Tibial artery (tissue), 4 donors: Measurements from ENCODE around the gene UBE2Z.
"Not testable (repeated sequence)": the region's sequence is repeated elsewhere in the genome, so short reads cannot be mapped to it uniquely, and the experiment has no call there.

Experiments
- DNase-seq, 2 donors: peaks; one replicate each; pipeline ENCODE4 v3.0.0-alpha.2; 2019
- H3K27ac ChIP-seq, 2 donors: fragments of 200-600 bp; sonication (generic) in 1 of 2; 1 replicate in 1 of 2; 2 replicates in 1 of 2; pipeline ENCODE4 v1.5.1; 2018 to 2019; ENCODE audit warnings: mild to moderate bottlenecking in 1 of 2
- H3K27me3 ChIP-seq, 2 donors: fragments of 200-600 bp; sonication (generic) in 1 of 2; one replicate each; pipeline versions ENCODE4 v1.5.1 to v1.6.0; 2016 to 2019
- H3K36me3 ChIP-seq, 3 donors: fragments of 200-600 bp; sonication (generic) in 2 of 3; one replicate each; pipeline ENCODE4 v1.5.1; 2016 to 2019; ENCODE audit warnings: mild to moderate bottlenecking in 2 of 3
- H3K4me1 ChIP-seq, 4 donors: fragments of 200-600 bp; sonication (generic) in 2 of 4; 1 replicate in 3 of 4; 2 replicates in 1 of 4; pipeline ENCODE4 v1.5.1; 2016 to 2019
- H3K4me3 ChIP-seq, 2 donors: fragments of 200-600 bp; sonication (generic) in 1 of 2; 1 replicate in 1 of 2; 2 replicates in 1 of 2; pipeline ENCODE4 v1.5.1; 2018 to 2019; ENCODE audit warnings: mild to moderate bottlenecking in 2 of 2
- H3K9me3 ChIP-seq, 3 donors: fragments of 200-600 bp; sonication (generic) in 1 of 3; one replicate each; pipeline ENCODE4 v1.5.1; 2016 to 2019
- intact Hi-C: fragments of 100-400 bp; cut with DNase I; formaldehyde crosslinking; loops from one replicate; pipeline ENCODE4 v1.15.0; 2023; ENCODE audit warnings: low total_unique reads
- TF ChIP-seq, protein P1 (sequence below), 2 experiments: fragments of 200-600 bp in 1 of 2; fragments of 450-650 bp in 1 of 2; IDR thresholded peaks; one replicate each; pipeline ENCODE4 v1.5.1; 2017 to 2019; ENCODE audit warnings: antibody characterized with exemption in 2 of 2, mild to moderate bottlenecking in 1 of 2, moderate library complexity in 1 of 2

Gene UBE2Z

DNA sequence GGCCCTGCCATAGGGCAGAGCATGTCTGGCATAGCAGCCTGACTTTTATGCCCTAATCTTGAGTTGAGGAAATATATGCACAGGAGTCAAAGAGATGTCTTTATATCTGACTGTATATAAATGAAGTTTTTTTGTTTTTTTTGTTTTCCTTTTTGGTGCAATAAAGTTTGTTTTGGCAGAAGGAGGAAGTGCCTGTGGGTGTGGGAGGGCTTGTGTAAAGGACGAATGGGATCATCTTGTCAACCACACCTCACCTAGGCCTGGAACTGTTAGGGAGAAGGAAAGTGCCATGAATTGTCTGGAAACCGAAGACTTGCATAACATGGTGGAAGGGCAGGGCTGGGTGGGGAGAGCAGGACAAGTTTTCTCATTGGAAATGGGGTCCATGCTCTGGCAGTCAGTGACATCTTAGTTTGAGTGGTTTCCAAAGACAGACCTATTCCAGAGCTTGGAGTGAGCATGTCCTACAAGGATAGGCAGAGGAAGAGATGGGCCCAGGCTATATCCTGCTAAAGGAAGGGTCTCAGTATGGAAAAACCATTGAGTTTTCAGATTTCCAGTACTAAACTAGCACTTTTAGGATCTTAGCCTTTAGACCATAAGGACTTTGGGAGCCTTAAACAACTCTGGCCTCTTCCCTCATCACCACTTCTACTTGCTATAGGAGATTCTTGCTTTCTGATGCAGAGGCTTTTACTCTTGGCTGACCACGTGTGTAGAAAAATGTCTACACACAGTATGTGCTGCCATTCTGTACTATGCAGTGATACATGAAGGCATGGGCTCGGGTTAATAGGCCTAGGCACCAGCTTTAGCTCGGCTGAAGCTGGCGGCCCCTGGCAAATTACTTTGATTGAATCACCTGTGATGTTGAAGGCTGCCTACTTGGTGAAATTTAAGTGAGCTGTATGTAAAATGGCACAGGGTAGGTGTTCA lies 20.9 kb downstream of the UBE2Z start:
- no peak overlapping the region for H3K27ac ChIP-seq

DNA sequence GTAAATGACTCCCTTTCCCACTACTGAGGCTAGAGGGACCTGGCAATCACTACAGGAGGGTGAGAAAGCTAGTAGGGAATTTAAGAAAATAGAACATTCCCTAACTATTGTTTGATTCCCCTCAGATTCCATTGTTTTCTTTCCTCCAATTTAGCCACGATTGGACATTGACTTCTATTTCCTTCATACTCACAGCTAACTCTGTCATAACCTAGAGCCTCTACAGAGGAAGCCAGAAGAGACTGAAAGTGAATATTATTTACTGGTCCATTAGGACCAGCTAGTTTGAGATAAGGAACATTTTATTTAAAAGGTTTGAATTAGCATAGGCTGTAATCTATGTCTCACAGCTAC lies 21.6 kb downstream of the UBE2Z start:
- H3K36me3 ChIP-seq, result peaks cover 59 to 98% (median 97%) of the 10 kb centered on the region in 3 donors
- no peak for DNase-seq
- no peak overlapping the region for H3K4me3 ChIP-seq
- no peaks in the 10 kb centered on the region for H3K4me1 ChIP-seq
- no peaks in the 10 kb centered on the region for H3K9me3 ChIP-seq
- intact Hi-C loops, result no loop called here
- H3K27me3 ChIP-seq, result no peaks in the 10 kb centered on the region
- H3K27ac ChIP-seq, result no peak overlapping the region
- TF ChIP-seq, protein P1, sequence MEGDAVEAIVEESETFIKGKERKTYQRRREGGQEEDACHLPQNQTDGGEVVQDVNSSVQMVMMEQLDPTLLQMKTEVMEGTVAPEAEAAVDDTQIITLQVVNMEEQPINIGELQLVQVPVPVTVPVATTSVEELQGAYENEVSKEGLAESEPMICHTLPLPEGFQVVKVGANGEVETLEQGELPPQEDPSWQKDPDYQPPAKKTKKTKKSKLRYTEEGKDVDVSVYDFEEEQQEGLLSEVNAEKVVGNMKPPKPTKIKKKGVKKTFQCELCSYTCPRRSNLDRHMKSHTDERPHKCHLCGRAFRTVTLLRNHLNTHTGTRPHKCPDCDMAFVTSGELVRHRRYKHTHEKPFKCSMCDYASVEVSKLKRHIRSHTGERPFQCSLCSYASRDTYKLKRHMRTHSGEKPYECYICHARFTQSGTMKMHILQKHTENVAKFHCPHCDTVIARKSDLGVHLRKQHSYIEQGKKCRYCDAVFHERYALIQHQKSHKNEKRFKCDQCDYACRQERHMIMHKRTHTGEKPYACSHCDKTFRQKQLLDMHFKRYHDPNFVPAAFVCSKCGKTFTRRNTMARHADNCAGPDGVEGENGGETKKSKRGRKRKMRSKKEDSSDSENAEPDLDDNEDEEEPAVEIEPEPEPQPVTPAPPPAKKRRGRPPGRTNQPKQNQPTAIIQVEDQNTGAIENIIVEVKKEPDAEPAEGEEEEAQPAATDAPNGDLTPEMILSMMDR (IDR thresholded peaks at IDR 0.05), result no peak

More for the DNA sequence above, 20.9 kb downstream of the UBE2Z start:
- Histone ChIP-seq H3K4me3 (no peak overlapping the region), H3K9me3 (no peaks in the 10 kb centered on the region), H3K36me3 (peaks cover 62 to 97% (median 95%) of the 10 kb centered on the region in 3 donors), H3K4me1 (no peaks in the 10 kb centered on the region), H3K27me3 (no peaks in the 10 kb centered on the region)
- no peak for DNase-seq
- TF ChIP-seq, protein P1 (IDR thresholded peaks at IDR 0.05), result no peak
- intact Hi-C loops, result no loop called here

DNA sequence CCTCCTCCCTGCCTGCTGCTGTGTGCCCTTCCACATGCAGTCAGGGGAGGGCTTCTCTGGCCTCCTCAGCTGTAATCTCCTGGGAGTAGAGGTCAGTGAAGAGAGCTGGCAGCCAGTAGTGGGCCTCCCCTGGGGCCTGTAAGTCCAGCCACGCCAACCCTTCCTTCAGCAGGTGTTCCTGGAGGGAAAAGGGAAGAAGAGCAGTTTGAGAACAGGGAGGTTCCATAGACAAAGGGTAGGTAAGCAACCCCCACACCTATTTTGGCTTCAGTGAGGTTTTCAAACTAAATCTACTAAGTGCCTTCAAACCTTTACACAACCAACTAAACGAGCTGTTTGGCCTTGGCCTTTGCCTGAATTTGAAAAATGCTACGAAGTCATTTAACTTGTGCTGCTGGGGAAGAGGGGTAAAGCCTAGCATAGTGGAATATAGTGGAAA lies 22.2 kb downstream of the UBE2Z start:
- intact Hi-C loops, result no loop called here
- Histone ChIP-seq H3K27ac (no peak overlapping the region), H3K4me3 (no peak overlapping the region), H3K27me3 (no peaks in the 10 kb centered on the region), H3K4me1 (no peaks in the 10 kb centered on the region), H3K36me3 (peaks cover 57 to 96% (median 96%) of the 10 kb centered on the region in 3 donors), H3K9me3 (no peaks in the 10 kb centered on the region)
- TF ChIP-seq, protein P1 (IDR thresholded peaks at IDR 0.05), result no peak
- no peak for DNase-seq

DNA sequence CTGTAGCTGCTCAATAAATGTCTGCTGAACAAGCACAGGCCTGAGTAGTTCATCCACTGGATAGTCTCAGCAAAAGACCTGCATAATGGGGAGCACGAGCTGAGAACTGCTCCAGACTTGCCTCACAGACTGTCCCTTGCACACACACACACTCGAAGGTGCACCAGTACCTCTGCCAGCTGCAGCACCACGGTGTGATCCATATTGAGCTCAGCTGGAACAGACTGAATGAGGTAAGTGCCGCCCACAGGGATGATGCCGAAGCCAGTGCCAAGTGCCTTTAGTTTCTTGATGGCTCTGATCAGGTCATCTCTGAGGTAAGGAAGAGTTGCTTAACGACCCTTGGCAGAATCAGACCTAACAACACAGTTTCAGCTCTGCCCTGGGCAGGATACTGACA lies 24.8 kb downstream of the UBE2Z start:
- H3K36me3 ChIP-seq, result peaks cover 64 to 95% (median 93%) of the 10 kb centered on the region in 3 donors
- H3K4me1 ChIP-seq, result no peaks in the 10 kb centered on the region
- no peaks in the 10 kb centered on the region for H3K27me3 ChIP-seq
- H3K9me3 ChIP-seq, result no peaks in the 10 kb centered on the region
- H3K27ac ChIP-seq, result no peak overlapping the region
- TF ChIP-seq, protein P1 (IDR thresholded peaks at IDR 0.05), result no peak
- no peak for DNase-seq
- intact Hi-C loops, result no loop called here
- H3K4me3 ChIP-seq, result no peak overlapping the region

DNA sequence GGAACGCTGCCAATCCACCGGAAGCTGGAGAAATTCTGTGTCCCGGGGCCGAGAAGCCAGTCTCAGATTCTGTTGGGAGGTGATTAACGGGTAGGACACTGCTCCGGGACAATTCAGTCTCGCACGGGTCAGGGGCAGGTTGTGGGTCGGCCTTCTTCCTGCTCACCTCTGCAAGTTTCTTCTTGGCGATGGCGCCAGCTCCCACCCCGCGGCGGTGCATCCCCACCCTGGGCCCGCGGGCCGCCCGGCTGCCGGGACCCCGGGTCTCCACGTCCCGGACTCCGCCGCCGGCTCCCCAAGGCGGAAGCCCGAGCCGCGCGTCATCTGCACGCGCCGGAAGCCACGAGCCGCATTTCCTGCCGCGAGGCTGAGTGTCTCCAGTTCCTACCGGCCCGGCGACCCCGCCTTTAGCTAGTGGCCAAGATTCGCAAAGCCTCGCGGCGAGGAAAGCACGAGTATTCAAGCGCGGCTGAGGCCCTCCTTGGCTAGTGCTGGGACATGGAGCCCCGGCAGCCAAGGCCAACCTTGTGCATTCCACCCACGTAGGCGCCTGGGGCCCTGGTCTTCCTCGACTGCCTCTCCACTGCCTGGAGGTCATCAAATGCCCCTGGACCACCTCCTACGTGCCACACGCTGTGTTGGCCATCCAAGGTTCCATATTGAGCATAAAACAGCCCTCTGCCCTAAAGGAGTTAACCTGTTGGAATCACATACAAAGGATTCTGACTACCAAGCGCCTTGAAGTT lies 36.5 kb downstream of the UBE2Z start, which contains the start of gene SNF8:
SNF8 (minus strand) TSS at position 328 of the 746 bp plus-strand sequence; CDS start at position 220, 108 bp downstream.
- Histone ChIP-seq H3K36me3 (peaks cover 0 to 20% (median 17%) of the 10 kb centered on the region in 3 donors), H3K4me1 (peaks cover 0 to 25% (median 14%) of the 10 kb centered on the region in 4 donors), H3K27me3 (no peaks in the 10 kb centered on the region), H3K4me3 (peak within 1 kb of the TSS; percentile 84 to 92), H3K9me3 (no peaks in the 10 kb centered on the region), H3K27ac (peak within 1 kb of the TSS; percentile 87 to 92)
- TF ChIP-seq, protein P1 (IDR thresholded peaks at IDR 0.05), result no peak
- peak; percentile 84 to 92 for DNase-seq
- intact Hi-C loops, result no loop called here

GRCh38 chr17:48945261-48945651 lies 37.0 kb downstream of the UBE2Z start:
- peaks cover 0 to 14% (median 11%) of the 10 kb centered on the region in 3 donors for H3K36me3 ChIP-seq
- intact Hi-C loops, H3K9me3 ChIP-seq, DNase-seq, H3K27me3 ChIP-seq: not testable (repeated sequence)
- peaks cover 0 to 25% (median 14%) of the 10 kb centered on the region in 4 donors for H3K4me1 ChIP-seq
- peak overlapping the region; percentile 84 to 92 for H3K4me3 ChIP-seq
- peak overlapping the region; percentile 87 to 92 for H3K27ac ChIP-seq
